ENCODE measurements around the gene AK9. TPM values are rescaled to one million over a fixed set of nuclear protein-coding genes. Genes with fewer than 3 reads are reported as not detected.

AK9 gene
- total and polyA plus RNA-seq, 2 of the 4 experiments (the other 2 are of a cell fraction): 1.7 to 1.8 TPM

- Histone ChIP-seq H4K91ac (ENCODE audit: insufficient read depth, low read depth, low read length) (no peak overlapping the region), H3K79me1 (ENCODE audit: low read depth in 1 of 2, low read length in 2 of 2) (no peaks in the 10 kb centered on the region), H3K9me3 (ENCODE audit: control insufficient read depth, insufficient read depth, low read length) (no peaks in the 10 kb centered on the region), H3K9ac (ENCODE audit: low read depth, low read length) (no peak overlapping the region), H3K18ac (ENCODE audit: low read depth, low read length) (no peak overlapping the region), H3K4me2 (ENCODE audit: low read depth, low read length) (no peak overlapping the region), H3K27ac (ENCODE audit: insufficient read depth, low read length) (no peak overlapping the region), H3K23ac (ENCODE audit: low read depth, low read length) (no peak overlapping the region), H3K9me1 (ENCODE audit: insufficient read depth, low read length) (no peaks in the 10 kb centered on the region), H3K4me1 (ENCODE audit: control insufficient read depth, insufficient read depth, low read length) (no peaks in the 10 kb centered on the region), H3K56ac (ENCODE audit: extremely low read depth, insufficient read depth, low read length) (no peak overlapping the region), H2AK9ac (replicated peaks; ENCODE audit: low read depth, low read length, poor library complexity) (no peak overlapping the region), H3K4ac (ENCODE audit: low read depth, low read length) (no peak overlapping the region), H3K4me3 (ENCODE audit: insufficient read depth, low read depth, low read length) (no peak overlapping the region), H3K14ac (replicated peaks; ENCODE audit: low read depth, low read length) (no peak overlapping the region), H4K5ac (ENCODE audit: low read depth, low read length) (no peak overlapping the region), H2BK15ac (ENCODE audit: low read depth, low read length) (no peak overlapping the region), H2BK20ac (ENCODE audit: low read depth, low read length) (no peak overlapping the region), H3K27me3 (ENCODE audit: control insufficient read depth, insufficient read depth, low read length) (no peaks in the 10 kb centered on the region), H3K36me3 (ENCODE audit: control insufficient read depth, insufficient read depth, low read length) (no peaks in the 10 kb centered on the region; the same call in 1 of the 2 replicates), H4K8ac (ENCODE audit: low read depth in 2 of 2, low read length in 2 of 2) (no peak overlapping the region), H2BK120ac (ENCODE audit: low read depth, low read length) (no peak overlapping the region), H2AK5ac (ENCODE audit: low read depth, low read length) (no peak overlapping the region), H2AFZ (replicated peaks; ENCODE audit: low read length, poor library complexity) (no peak overlapping the region), H2BK5ac (ENCODE audit: low read depth, low read length, poor library complexity, severe bottlenecking) (no peak overlapping the region), H4K20me1 (ENCODE audit: insufficient read depth, low read length) (no peaks in the 10 kb centered on the region)
- intact Hi-C loops (cut with micrococcal nuclease) (no loop called here), in situ Hi-C loops (cut with MboI; ENCODE audit: low sequenced_read_pairs) (no loop called here), dilution Hi-C loops (cut with HindIII; ENCODE audit: low sequenced_read_pairs, unreplicated experiment) (loop anchor here (25.0 kb wide), 1 partner anchor 317 kb away; no protein-coding TSS in a partner anchor)
- ChIA-PET POLR2A (ENCODE audit: unreplicated experiment) (no interaction called here), CTCF (no interaction called here)
- TF ChIP-seq RAD21 (IDR thresholded peaks at IDR 0.05; ENCODE audit: low read length): no peak
- no peak for TF ChIP-seq POLR2A (IDR thresholded peaks at IDR 0.05; ENCODE audit: low read depth, low read length)
- TF ChIP-seq CEBPB (IDR thresholded peaks at IDR 0.05; ENCODE audit: low read depth, low read length): no peak
- no peak for TF ChIP-seq FOS (IDR thresholded peaks at IDR 0.05; ENCODE audit: low read depth, low read length)
- TF ChIP-seq NFE2L2 (IDR thresholded peaks at IDR 0.05; ENCODE audit: low read depth, low read length): no peak
- no peak for TF ChIP-seq MXI1 (IDR thresholded peaks at IDR 0.05; ENCODE audit: borderline replicate concordance, low read depth, low read length)
- no peak for TF ChIP-seq USF2 (IDR thresholded peaks at IDR 0.05; ENCODE audit: low read depth, low read length)
- TF ChIP-seq CHD1 (IDR thresholded peaks at IDR 0.05; ENCODE audit: low read depth, low read length): no peak
- no peak for TF ChIP-seq CTCF (conservative IDR thresholded peaks at IDR 0.05; ENCODE audit: low read depth, low read length)
- no peak for TF ChIP-seq SMC3 (IDR thresholded peaks at IDR 0.05; ENCODE audit: low read depth, low read length)
- TF ChIP-seq, protein P1, sequence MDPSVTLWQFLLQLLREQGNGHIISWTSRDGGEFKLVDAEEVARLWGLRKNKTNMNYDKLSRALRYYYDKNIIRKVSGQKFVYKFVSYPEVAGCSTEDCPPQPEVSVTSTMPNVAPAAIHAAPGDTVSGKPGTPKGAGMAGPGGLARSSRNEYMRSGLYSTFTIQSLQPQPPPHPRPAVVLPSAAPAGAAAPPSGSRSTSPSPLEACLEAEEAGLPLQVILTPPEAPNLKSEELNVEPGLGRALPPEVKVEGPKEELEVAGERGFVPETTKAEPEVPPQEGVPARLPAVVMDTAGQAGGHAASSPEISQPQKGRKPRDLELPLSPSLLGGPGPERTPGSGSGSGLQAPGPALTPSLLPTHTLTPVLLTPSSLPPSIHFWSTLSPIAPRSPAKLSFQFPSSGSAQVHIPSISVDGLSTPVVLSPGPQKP (IDR thresholded peaks at IDR 0.05; ENCODE audit: borderline replicate concordance, low read depth, low read length): no peak
- TF ChIP-seq RFX5 (IDR thresholded peaks at IDR 0.05; ENCODE audit: low read depth, low read length): no peak
- TF ChIP-seq RCOR1 (IDR thresholded peaks at IDR 0.05; ENCODE audit: insufficient replicate concordance, low read length): no peak
- DNase-seq: no peak
- BruUV-seq (replicated peaks): no TSS peak
- no CpG with 5 or more reads among the region's 3 CpGs for WGBS, 2 experiments (ENCODE audit: extremely low coverage in 2 of 2, insufficient read length in 1 of 2)
- ATAC-seq (ENCODE audit: low read depth): no peak
Observed at GRCh38 chr6:109720311-109720710, 29.3 kb upstream of the AK9 start.
